K562 (cell line): Measurements from ENCODE around the gene RAB26. TPM values are rescaled to one million over a fixed set of nuclear protein-coding genes. Genes with fewer than 3 reads are reported as not detected.

Experiments used
- ATAC-seq: fragments of 200-7000 bp; cut with Tn5 transposase; 3 replicates; pipeline ENCODE4 v1.9.1; 2020; ENCODE audit warnings: moderate library complexity
- BruUV-seq: library from RNA; stranded (reverse); fragments of 400-500 nt; replicated peaks from 2 replicates; lab custom pipeline; 2021; lab: Mats Ljungman, UMichigan
- CTCF ChIA-PET: fragments of 300-600 bp; formaldehyde crosslinking; extraction: SDS; loops from one replicate; lab custom pipeline; 2021; ENCODE audit warnings: low intra/inter-chr PET ratio; lab: Yijun Ruan, JAX
- POLR2A ChIA-PET: fragments of 300-600, 350-650 bp; sonication (Branson Sonifier 250); formaldehyde crosslinking; extraction: SDS; loops from one replicate; lab custom pipeline; 2021; ENCODE audit warnings: antibody characterized with exemption, inconsistent platforms; lab: Yijun Ruan, JAX
- DNase-seq, 4 experiments: peaks; one replicate each; pipeline versions ENCODE4 v3.0.0 to v3.0.0-alpha.2; 2011 to 2018; ENCODE audit warnings: low spot score in 3 of 4, mixed read lengths in 3 of 4; ENCODE audit errors: extremely low read depth in 1 of 4
- FAIRE-seq: peaks from 2 replicates; lab custom pipeline; 2011; peaks lifted over from hg19 to GRCh38; lab: Jason Lieb, UNC
- H2AFZ ChIP-seq: 2 replicates; pipeline ENCODE4 v1.6.0; 2011; ENCODE audit warnings: low read depth, low read length, control low read depth, inconsistent platforms
- H3K27ac ChIP-seq: fragments of 200-600 bp; 3 replicates; pipeline ENCODE4 v1.8.0; 2011; ENCODE audit warnings: low read depth, mild to moderate bottlenecking, control low read depth, inconsistent platforms, low read length, moderate library complexity, mixed read lengths; ENCODE audit errors: extremely low read depth
- H3K27me3 ChIP-seq, 2 experiments: fragments of 300-600 bp in 1 of 2; 2 replicates in 1 of 2; 3 replicates in 1 of 2; pipeline versions ENCODE4 v1.6.0 to v1.8.0; 2011; ENCODE audit warnings: inconsistent platforms in 2 of 2, low read length in 2 of 2, mild to moderate bottlenecking in 1 of 2, mixed read lengths in 1 of 2, moderate library complexity in 1 of 2; ENCODE audit not compliant: control insufficient read depth in 2 of 2, insufficient read depth in 2 of 2
- H3K36me3 ChIP-seq: fragments of 300-600 bp; 3 replicates; pipeline ENCODE4 v1.8.0; 2011; ENCODE audit warnings: mild to moderate bottlenecking, low read length, inconsistent platforms; ENCODE audit not compliant: control insufficient read depth, insufficient read depth
- H3K4me1 ChIP-seq, 2 experiments: fragments of 200-600 bp in 1 of 2; replicated peaks in 1 of 2; 2 replicates in 1 of 2; 3 replicates in 1 of 2; pipeline versions ENCODE4 v1.5.1 to v1.8.0; 2011; ENCODE audit warnings: inconsistent platforms in 2 of 2, low read length in 2 of 2, mild to moderate bottlenecking in 1 of 2, mixed read lengths in 1 of 2, moderate library complexity in 1 of 2; ENCODE audit not compliant: control insufficient read depth in 2 of 2, insufficient read depth in 2 of 2
- H3K4me2 ChIP-seq: 2 replicates; pipeline ENCODE4 v1.6.1; 2011; ENCODE audit warnings: low read length, control low read depth, inconsistent platforms, mixed read lengths; ENCODE audit not compliant: insufficient read depth
- H3K4me3 ChIP-seq: fragments of 200-600 bp; sonication (generic), shearing (Covaris generic); 2 replicates; pipeline ENCODE4 v1.5.1; 2016; ENCODE audit warnings: control low read depth, inconsistent platforms
- H3K79me2 ChIP-seq: fragments of 200-600 bp; 3 replicates; pipeline ENCODE4 v1.8.0; 2011; ENCODE audit warnings: low read length, inconsistent platforms; ENCODE audit not compliant: control insufficient read depth, insufficient read depth
- H3K9ac ChIP-seq, 2 experiments: 2 replicates each; pipeline versions ENCODE4 v1.6.0 to v1.6.1; 2011; ENCODE audit warnings: low read depth in 2 of 2, low read length in 2 of 2, control low read depth in 1 of 2, inconsistent platforms in 1 of 2, mild to moderate bottlenecking in 1 of 2, mixed read lengths in 1 of 2; ENCODE audit not compliant: insufficient read depth in 1 of 2
- H3K9me1 ChIP-seq: one replicate; pipeline ENCODE4 v1.6.0; 2011; ENCODE audit warnings: inconsistent platforms, mild to moderate bottlenecking, low read length, moderate library complexity; ENCODE audit not compliant: control insufficient read depth, insufficient read depth
- H3K9me3 ChIP-seq: replicated peaks from 2 replicates; pipeline ENCODE4 v1.5.1; 2011; ENCODE audit warnings: low read depth, low read length, inconsistent platforms; ENCODE audit not compliant: control insufficient read depth, insufficient read depth
- H4K20me1 ChIP-seq: replicated peaks from 2 replicates; pipeline ENCODE4 v1.6.1; 2011; ENCODE audit warnings: low read length, inconsistent platforms, mixed read lengths; ENCODE audit not compliant: control insufficient read depth, insufficient read depth
- PHB2 ChIP-seq: fragments of 450-650 bp; IDR thresholded peaks from 2 replicates; pipeline ENCODE4 v1.6.1; 2017; ENCODE audit warnings: low read depth
- ZBTB49 ChIP-seq: sonication (generic); formaldehyde crosslinking; IDR thresholded peaks from 2 replicates; pipeline ENCODE4 v1.8.0; 2022; ENCODE audit warnings: missing genetic modification reagents, mild to moderate bottlenecking, borderline replicate concordance
- ZNF232 ChIP-seq: sonication (generic); formaldehyde crosslinking; IDR thresholded peaks from 2 replicates; pipeline ENCODE4 v1.8.0; 2022; ENCODE audit warnings: mild to moderate bottlenecking, missing genetic modification reagents
- ZNF407 ChIP-seq: fragments of 450-650 bp; IDR thresholded peaks from 2 replicates; pipeline ENCODE4 v1.6.1; 2016; ENCODE audit warnings: low read depth
- WGBS: fragments of 100-300 bp; shearing (Covaris generic); methylation state at CpG from one replicate; pipeline ENCODE4 v1.1.6; 2016; ENCODE audit warnings: low coverage, mixed read lengths; ENCODE audit not compliant: insufficient coverage; ENCODE audit errors: missing lambda C conversion rate; 5-methylcytosine and 5-hydroxymethylcytosine counted together
- in situ Hi-C: fragments of 300-500 bp; cut with MboI; formaldehyde crosslinking; loops from 4 replicates; pipeline ENCODE4 v1.15.0; 2018; ENCODE audit warnings: inconsistent platforms, mixed read lengths
- intact Hi-C: fragments of 100-400 bp; cut with micrococcal nuclease; formaldehyde crosslinking; loops from 2 replicates; pipeline ENCODE4 v1.14.2; 2022
- polyA plus RNA-seq, 8 experiments: library from polyadenylated mRNA; depleted of rRNA in 4 of 8; stranded (reverse) in 5 of 8; unstranded in 3 of 8; fragments of >200 nt; fragmentation: Nextera tagmentation in 2 of 8; fragmentation: Illumina TruSeq in 1 of 8; extraction: Ambion mirVana in 2 of 8; extraction: Trizol in 1 of 8; gene quantifications; 2 replicates each; pipeline versions ENCODE4 v1.2.1 to v1.2.3, GENCODE V29; 2011 to 2014; ENCODE audit warnings: inconsistent platforms in 1 of 8, missing spikeins in 1 of 8
- total RNA-seq, 7 experiments: library from RNA; depleted of rRNA in 6 of 7; stranded (reverse); fragments of >200 nt in 6 of 7; fragmentation: Illumina TruSeq in 2 of 7; extraction: Trizol in 2 of 7; gene quantifications; 2 replicates each; pipeline versions ENCODE4 v1.2.1 to v1.2.3, GENCODE V29; 2011 to 2021; ENCODE audit warnings: low replicate concordance in 1 of 7

RAB26 gene
- total and polyA plus RNA-seq, 9 of the 15 experiments (the other 6 are each of a cell fraction or from before 2014, with no cell fraction given) = 0.25 to 6.1 (median 2.1) TPM

GRCh38 chr16:2145843-2146242 lies 2.6 kb upstream of the RAB26 start:
- ChIA-PET POLR2A (interaction anchor here (0.6 to 5.3 kb wide), 5 partner anchors 9 to 363 kb away, joined by 3 to 77 read pairs (median 3); partner anchors contain the start of genes NUBP2, SPSB3 and TRAF7), CTCF (no interaction called here)
- no TSS peak for BruUV-seq
- no peak overlapping the region for H3K9ac ChIP-seq
- peaks cover 10% of the 10 kb centered on the region for H3K9me1 ChIP-seq
- ATAC-seq (no peak), FAIRE-seq (no peak), DNase-seq (no peak)
- intact Hi-C loops = no loop called here
- peaks cover 27 to 57% of the 10 kb centered on the region in 2 experiments for H3K4me1 ChIP-seq
- no peaks in the 10 kb centered on the region for H3K27me3 ChIP-seq
- no peak overlapping the region for H3K4me3 ChIP-seq
- no peaks in the 10 kb centered on the region for H3K9me3 ChIP-seq
- H3K79me2 ChIP-seq = 0 out of 3 replicates have a peak, but pooled peaks cover under 1% of the 10 kb centered on the region
- H2AFZ ChIP-seq = no peak overlapping the region
- in situ Hi-C loops = loop anchor here (10.0 kb wide), 1 partner anchor 61 kb away; no protein-coding TSS in a partner anchor
- TF ChIP-seq ZNF232 (CRISPR knock-in tag) = no peak
- TF ChIP-seq ZBTB49 (CRISPR knock-in tag) = no peak
- no peak for TF ChIP-seq PHB2
- TF ChIP-seq ZNF407 = no peak
- no peaks in the 10 kb centered on the region for H3K36me3 ChIP-seq
- H4K20me1 ChIP-seq = peaks cover 18% of the 10 kb centered on the region
- 41% methylated on average over 5 of the region's 5 CpGs for WGBS
- no peak overlapping the region for H3K4me2 ChIP-seq
- no peak overlapping the region for H3K27ac ChIP-seq
